T-helper 1 cell (primary cell): ENCODE measurements around the gene IFIT3.
"Not testable (repeated sequence)": the region's sequence is repeated elsewhere in the genome, so short reads cannot be mapped to it uniquely, and the experiment has no call there.

Source experiments
- DNase-seq, 5 donors: peaks; one replicate each; pipeline ENCODE4 v3.0.0-alpha.2; 2012 to 2020

IFIT3 gene

DNA sequence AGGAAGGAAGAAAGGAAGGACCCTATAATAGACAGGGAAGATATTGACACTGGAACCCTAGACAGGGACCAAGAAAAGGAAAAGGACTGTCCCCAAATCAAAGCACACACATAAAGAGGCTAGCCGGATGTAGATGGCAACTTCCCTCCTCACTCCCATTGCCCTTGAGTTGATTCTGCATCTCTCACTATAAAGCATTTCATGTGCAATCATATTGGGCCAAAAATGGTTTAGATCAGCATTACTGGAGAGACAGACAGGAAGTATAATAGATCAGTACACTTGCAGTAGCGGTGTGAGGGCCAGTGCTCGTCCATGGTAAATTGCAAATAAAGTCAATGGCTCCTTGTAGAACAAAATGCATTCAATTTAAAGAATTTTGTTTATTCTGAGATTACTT lies 8.4 kb downstream of the IFIT3 start:
- DNase-seq = no peak

GRCh38 chr10:89337484-89337883 lies 9.7 kb downstream of the IFIT3 start:
- peak in 1 of 5 donors; percentile 47 for DNase-seq

DNA sequence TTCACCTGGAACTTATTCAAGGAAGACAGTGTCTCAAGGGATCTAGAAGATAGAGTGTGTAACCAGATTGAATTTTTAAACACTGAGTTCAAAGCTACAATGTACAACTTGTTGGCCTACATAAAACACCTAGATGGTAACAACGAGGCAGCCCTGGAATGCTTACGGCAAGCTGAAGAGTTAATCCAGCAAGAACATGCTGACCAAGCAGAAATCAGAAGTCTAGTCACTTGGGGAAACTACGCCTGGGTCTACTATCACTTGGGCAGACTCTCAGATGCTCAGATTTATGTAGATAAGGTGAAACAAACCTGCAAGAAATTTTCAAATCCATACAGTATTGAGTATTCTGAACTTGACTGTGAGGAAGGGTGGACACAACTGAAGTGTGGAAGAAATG lies 10.9 kb downstream of the IFIT3 start:
- no peak for DNase-seq

DNA sequence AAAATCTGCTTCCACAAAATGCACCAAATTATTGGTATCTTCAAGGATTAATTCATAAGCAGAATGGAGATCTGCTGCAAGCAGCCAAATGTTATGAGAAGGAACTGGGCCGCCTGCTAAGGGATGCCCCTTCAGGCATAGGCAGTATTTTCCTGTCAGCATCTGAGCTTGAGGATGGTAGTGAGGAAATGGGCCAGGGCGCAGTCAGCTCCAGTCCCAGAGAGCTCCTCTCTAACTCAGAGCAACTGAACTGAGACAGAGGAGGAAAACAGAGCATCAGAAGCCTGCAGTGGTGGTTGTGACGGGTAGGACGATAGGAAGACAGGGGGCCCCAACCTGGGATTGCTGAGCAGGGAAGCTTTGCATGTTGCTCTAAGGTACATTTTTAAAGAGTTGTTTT lies 12.1 kb downstream of the IFIT3 start:
- no peak for DNase-seq

- no peak for DNase-seq
Observed at GRCh38 chr10:89341649-89342048, 13.9 kb downstream of the IFIT3 start.

- no peak for DNase-seq
Observed at GRCh38 chr10:89342206-89342958, 14.6 kb downstream of the IFIT3 start.

DNA sequence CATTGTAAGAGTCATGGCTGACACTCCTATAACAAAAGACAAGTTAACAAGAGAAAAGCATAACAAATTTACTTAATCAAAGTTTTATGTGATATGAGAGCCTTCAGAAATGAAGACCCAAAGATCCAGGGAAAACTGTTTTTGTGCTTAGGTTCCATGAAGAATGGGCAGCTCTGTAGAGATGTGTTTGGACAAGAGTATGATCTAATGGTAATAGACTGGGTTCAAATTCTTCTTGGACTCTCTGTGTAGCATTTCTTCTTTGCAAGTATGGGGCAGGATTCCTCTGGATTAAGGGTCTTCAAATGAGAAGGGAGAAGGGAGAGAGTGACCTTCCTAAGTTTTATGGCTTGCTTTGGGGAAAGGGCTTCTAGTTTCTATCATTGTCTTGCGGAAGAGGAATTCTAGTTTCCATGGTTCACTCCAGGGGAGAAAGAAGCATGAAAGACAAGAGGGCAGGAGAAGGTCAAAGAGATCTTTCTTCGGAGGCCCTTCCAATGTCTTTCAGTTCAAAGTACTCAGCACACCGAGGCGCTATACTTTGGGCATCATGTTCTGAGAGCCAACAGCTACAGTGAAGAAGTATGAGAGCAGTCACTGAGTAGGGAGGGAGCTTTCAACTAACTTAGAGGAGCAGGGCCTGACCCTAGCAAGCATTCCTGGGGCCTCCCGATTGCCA lies 15.4 kb downstream of the IFIT3 start:
- DNase-seq = no peak

- no peak for DNase-seq
Observed at GRCh38 chr10:89344156-89344555, 16.4 kb downstream of the IFIT3 start.

DNA sequence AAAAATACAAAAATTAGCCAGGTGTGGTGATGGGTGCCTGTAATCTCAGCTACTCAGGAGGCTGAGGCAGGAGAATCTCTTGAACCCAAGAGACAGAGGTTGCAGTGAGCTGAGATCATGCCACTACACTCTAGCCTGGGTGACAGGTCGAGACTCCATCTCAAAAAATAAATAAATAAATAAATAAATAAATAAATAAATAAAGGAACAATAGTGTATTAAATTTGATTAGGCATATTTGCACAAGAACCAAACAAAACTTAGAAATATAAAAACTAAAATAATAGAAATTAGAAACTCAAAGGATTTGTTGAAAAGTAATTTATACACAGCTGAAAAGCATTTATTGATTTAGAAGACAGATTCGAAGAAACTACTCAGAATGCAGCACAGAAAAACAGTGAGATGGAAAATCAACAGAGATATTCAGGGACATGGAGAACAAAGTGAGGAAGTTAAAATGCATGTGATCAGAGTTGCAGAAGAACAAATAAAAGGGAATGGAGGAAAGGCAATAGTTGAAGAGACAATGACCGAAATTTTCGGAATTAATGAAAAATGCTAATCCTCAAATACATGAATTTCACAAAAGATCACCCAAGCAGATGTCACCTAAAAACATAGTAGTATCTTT lies 17.7 kb downstream of the IFIT3 start:
- DNase-seq = no peak

DNA sequence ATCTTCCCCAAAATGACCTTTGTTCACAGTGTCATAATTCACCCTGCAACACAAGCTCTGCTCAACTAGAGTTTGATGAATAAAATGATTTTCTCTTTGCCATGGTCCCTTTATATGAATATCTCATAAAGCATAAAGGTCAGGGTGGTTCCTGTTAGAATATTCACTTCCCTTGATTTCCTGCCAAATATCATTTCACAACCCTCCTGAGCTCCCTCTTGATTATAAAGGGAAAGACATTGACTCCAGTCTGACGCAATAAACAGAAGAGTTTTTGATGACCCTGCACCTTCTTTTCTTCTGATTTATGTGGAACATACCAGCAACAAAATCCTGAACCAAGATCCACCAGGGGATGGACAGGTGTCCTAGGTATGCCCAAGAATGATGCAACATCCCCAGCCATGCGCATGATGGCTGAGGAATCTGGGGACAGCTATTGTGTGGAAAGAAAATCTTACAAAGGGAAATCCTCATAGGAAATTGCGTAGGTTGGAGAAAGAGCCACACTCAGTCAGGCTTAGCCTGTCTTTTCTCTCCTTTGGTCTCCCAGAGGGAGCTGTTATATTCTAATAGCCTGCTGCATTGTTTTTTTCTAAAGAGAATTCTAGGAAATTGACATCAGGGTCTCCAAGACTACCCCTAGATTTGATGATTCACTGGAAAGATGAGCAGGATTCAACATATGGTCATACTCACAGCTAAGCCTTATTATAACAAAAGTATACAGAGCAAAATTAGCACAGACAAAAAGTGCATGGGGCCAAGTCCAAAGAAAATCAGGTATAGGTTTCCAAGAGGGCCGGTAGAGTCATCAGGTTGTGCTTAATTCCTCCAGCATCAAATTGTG lies 18.8 kb downstream of the IFIT3 start:
- DNase-seq = no peak

DNA sequence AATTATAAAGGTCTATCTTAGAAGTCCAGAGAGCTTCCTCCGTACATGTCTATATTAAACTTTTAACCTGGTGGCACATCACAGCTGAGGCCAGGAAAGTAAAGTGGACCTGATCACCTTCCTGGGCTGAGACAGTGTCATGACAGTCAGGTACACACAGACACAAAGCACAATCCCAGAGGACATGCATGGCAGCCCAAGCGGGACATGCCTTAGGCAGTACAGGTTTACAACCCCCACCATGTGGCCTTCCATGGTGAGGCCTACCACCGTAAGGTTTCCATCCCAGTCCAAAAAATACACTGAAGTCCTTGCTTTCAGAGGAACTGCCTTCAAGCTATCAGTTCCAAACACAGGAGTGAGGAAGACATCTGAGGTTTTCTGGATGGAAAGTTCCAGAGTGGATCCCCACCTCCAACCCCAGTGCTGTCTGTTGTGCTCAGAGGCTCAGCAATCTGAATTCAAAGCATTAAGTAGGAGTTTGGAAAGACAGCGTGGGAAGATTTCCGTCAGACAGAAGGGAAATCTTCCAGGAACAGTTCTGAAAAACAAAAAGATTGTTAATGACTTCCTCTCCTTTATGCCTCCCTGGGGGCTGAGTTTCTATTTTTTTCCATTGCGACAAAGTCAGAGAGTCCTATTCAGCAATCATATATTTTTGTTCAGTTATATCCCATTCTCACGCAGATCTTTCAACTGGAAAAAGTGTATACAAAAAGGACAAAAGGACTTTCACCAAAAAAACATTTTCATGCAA lies 20.1 kb downstream of the IFIT3 start:
- DNase-seq = no peak

DNA sequence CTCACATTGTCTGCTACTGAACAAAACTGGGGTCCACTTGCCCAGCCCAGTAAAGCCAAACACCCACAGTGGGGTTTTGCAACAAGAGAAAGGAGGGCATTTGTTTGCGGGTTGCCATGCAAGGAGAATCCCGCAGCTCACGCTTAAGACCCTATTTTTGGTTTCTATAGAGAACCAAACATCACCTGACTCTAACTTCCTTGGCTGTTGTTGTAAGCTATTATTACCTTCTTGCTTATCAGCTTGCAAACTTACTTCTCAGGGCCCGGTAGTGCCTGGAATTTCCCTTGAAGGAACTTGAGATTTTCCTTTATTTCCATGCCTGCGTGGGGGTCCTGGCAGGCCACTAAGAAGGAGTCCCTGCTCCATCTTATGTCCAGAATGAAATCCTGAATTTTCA lies 20.7 kb downstream of the IFIT3 start:
- no peak for DNase-seq

DNA sequence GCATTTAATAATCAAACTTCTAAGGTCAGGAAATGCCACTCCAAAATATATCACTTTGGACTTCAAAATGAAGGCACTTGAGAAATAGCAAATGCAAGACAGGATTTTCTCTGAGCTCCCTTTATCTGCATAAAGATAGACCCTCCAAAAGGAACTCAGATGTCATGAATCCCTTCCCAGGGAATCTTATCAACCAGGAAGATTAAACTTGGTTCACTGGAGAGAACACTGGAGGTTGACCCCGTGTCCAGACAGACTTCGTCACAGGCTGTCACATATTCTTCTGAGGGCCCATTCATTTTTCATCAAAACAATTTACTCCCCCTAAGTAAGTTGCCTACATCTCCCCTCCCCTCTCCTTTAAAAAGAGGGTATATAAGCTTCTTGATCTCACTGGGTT lies 21.2 kb downstream of the IFIT3 start:
- DNase-seq = no peak

GRCh38 chr10:89350631-89351315 lies 23.0 kb downstream of the IFIT3 start:
- DNase-seq = not testable (repeated sequence)

DNA sequence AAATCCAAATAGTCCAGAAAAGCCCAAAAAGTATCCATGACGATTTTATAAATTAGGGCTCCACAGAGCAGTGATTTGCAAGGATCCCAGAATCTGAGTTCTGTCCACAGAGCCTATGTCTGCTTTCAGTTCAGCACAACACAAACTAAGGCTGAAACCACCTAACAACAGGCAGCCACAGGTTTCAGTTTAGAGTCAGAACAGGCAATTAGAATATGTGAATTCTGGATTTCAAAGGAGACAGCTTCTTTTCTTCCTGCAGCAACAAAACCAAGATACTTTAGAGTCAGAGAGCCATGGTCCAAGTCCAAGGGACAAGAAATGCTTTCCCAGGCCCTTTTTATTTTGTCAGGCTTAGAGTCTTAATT lies 23.6 kb downstream of the IFIT3 start:
- DNase-seq = peak in 1 of 5 donors; percentile 34

DNA sequence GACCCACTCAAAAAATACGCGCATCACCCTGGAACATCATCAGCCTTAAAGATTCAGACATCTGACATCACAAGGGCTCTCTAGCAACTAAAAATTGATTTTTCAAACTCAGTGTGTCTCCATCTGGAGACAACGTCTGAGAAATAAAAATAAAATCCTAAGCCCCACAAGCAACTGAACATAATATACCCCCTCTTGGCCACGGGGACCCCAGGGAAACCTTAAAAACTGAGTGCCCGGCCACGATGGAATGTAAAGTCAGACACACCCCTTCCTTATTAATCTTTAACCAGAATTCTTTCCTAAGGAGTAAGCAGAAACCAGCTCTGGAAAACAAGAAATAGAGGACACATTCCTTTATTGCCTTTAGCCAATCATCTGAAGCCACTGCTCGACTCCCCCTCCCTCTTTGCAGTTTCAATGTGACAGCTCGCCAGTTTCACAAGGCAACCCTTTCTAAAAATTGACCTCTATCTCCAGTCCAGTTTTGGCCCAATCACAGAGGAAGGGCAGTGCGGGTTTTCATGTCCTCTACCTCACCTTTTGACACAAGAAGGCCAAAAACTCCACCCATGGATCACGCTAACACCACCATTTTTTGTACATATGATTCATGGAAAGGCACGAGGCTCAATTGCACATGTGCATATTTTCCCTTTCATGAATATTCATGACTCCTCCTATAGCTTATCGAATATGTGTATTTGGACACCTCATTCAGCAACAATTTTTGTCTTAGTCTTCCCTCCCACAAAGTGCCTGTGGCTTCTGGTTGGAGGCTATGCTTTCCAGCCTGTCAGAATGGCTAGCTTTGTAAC lies 24.2 kb downstream of the IFIT3 start:
- no peak for DNase-seq

DNA sequence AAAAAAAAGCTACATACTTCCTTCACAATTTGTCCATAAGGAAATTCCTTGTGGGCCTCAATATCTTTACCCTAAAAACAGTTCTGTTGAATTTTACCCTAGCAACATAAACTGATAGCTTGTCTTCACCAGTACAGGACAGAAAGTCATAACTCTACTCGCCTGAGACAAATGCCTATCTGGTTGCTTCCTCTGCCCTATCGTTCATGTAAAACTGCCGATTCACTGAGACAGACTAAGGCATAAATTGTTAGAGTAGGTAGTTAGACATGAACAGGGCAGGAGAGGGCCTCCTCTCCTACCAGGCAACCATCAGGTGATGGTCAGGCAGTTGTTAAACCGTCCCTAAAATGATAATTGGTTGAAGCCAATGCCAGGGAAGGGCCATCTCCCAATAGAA lies 25.0 kb downstream of the IFIT3 start:
- no peak for DNase-seq

DNA sequence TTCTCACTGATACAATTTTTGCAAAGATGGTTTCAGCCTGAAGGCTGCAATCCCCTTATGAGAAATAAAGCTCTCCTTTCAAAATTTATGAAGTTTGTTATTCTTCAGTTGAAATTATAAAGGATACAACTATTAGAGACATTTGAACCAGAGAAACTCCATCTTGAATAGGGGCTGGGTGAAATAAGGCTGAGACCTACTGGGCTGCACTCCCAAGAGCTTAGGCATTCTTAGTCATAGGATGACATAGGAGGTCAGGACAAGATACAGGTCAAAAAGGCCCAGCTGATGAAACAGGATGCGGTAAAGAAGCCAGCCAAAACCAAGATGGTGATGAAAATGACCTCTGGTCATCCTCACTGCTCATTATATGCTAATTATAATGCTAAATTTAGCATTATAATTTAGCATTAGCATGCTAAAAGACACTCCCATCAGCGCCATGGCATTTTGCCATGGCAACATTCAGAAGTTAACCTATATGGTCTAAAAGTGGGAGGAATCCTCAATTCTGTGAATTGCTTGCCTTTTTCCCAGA lies 27.7 kb downstream of the IFIT3 start:
- DNase-seq = no peak

DNA sequence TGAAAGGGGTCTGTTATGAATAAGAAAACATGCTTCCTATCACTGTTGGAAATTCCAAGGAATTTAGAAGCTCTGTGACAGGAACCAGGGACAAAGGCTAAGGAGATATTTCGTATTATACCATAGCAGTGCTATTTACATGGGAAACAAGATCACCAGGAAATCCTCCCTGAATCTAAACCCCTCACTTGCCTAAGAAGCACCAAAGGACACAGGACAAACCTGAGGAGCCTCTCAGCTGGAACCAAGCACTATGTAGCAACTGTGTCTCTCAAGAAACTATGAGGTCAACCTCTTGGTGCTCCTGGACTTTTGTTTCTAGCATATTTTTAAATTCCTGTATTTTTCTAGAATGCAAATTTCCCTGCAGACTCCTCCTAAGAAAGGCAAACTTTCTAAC lies 29.3 kb downstream of the IFIT3 start:
- no peak for DNase-seq

GRCh38 chr10:89357975-89358374 lies 30.2 kb downstream of the IFIT3 start:
- DNase-seq = no peak

DNA sequence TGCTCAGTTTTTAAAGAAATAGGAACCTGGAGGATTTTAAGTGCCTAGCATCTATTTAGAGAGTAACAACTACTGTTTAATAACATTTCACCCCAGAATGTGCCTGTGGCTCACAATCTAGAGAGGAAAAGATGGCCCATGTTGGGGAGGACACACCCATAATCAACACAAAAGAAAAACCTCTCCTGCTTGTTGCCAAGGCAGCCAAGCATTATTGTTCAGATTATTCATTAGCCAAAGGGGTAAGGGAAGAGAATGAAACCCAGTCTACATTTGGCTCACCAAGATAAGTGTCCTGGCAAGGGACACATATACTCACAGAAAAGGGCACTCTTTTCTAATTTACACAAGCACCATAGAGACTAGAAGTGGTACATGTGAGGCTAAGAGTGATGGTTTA lies 32.4 kb downstream of the IFIT3 start:
- no peak for DNase-seq
